Measurements from ENCODE around the gene SEC14L5.

The SEC14L5 gene

DNA sequence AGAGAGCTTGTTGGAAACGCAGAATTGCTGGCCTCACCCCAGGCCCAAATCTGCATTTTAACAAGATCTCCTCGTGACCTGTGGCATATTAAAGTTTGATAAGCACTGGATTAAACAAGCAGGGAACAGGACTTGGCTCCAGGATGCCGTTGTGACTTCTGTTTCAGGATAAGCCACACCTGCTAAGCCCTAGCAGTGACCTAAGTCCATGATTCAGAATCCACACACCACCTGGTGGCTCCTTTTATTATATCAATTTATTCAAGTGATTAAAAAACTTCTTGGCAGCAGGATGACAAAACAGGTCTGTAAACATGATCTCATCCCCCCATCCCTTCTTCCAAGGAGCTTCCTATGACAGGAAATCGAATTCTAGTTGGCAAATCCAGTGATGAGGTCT lies 66.5 kb downstream of the SEC14L5 start:
- no peaks in the 10 kb centered on the region for H3K36me3 ChIP-seq (replicated peaks; ENCODE audit: insufficient read depth, low read length)
- TF ChIP-seq, protein P1, sequence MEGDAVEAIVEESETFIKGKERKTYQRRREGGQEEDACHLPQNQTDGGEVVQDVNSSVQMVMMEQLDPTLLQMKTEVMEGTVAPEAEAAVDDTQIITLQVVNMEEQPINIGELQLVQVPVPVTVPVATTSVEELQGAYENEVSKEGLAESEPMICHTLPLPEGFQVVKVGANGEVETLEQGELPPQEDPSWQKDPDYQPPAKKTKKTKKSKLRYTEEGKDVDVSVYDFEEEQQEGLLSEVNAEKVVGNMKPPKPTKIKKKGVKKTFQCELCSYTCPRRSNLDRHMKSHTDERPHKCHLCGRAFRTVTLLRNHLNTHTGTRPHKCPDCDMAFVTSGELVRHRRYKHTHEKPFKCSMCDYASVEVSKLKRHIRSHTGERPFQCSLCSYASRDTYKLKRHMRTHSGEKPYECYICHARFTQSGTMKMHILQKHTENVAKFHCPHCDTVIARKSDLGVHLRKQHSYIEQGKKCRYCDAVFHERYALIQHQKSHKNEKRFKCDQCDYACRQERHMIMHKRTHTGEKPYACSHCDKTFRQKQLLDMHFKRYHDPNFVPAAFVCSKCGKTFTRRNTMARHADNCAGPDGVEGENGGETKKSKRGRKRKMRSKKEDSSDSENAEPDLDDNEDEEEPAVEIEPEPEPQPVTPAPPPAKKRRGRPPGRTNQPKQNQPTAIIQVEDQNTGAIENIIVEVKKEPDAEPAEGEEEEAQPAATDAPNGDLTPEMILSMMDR (IDR thresholded peaks at IDR 0.05; ENCODE audit: low read length), result peak; percentile 27
- TF ChIP-seq EZH2phosphoT487 (IDR thresholded peaks at IDR 0.05; ENCODE audit: low read length), result no peak
- no peaks in the 10 kb centered on the region for H3F3A ChIP-seq (ENCODE audit: insufficient read depth, low read length)
- no peak overlapping the region for H3K9ac ChIP-seq (ENCODE audit: low read length)
- H3K4me3 ChIP-seq (ENCODE audit: low read length), result no peak overlapping the region
- H4K20me1 ChIP-seq (ENCODE audit: insufficient read depth, low read length), result no peaks in the 10 kb centered on the region
- no peaks in the 10 kb centered on the region for H3K79me2 ChIP-seq (ENCODE audit: low read length)
- H3K4me1 ChIP-seq (ENCODE audit: low read length), result no peaks in the 10 kb centered on the region
- no peak overlapping the region for H3K4me2 ChIP-seq (ENCODE audit: low read depth, low read length)
- H2AFZ ChIP-seq (ENCODE audit: low read length), result no peak overlapping the region
- no peaks in the 10 kb centered on the region for H3K9me3 ChIP-seq (replicated peaks; ENCODE audit: insufficient read depth, low read length)
- DNase-seq, result peak; percentile 55
- peaks cover 41% of the 10 kb centered on the region for H3K27me3 ChIP-seq (replicated peaks; ENCODE audit: insufficient read depth, low read length)
- H3K27ac ChIP-seq (ENCODE audit: low read length), result no peak overlapping the region
- H3K9me2 ChIP-seq (replicated peaks; ENCODE audit: insufficient read depth, low read length), result no peaks in the 10 kb centered on the region

DNA sequence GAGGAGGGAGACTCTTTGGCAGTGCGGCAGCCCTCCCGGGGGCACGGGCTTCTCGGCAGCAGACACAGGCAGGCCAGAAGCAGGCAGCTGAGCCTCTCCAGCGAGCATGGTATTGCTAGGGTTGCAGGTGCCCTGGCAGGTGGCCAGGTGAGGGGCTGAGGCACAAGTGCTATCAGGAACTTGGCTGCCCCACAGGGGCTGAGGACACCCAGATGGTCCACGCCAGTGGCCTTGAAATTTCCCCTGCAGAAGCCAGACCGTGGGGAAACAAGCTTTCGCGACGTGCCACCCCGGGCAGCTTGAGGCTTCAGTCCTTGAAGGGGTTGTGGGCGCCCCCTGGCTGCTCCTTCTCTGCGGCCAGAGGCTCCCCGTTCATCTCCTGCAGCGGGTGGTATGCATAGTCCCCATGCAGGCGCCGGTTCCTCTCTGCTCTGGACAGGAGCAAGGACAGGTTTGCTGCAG lies 67.1 kb downstream of the SEC14L5 start:
- Histone ChIP-seq H3K4me1 (ENCODE audit: low read length) (no peaks in the 10 kb centered on the region), H3K27me3 (replicated peaks; ENCODE audit: insufficient read depth, low read length) (peaks cover 36% of the 10 kb centered on the region), H3K27ac (ENCODE audit: low read length) (no peak overlapping the region), H3F3A (ENCODE audit: insufficient read depth, low read length) (no peaks in the 10 kb centered on the region), H2AFZ (ENCODE audit: low read length) (no peak overlapping the region), H3K9me2 (replicated peaks; ENCODE audit: insufficient read depth, low read length) (no peaks in the 10 kb centered on the region), H3K9me3 (replicated peaks; ENCODE audit: insufficient read depth, low read length) (no peaks in the 10 kb centered on the region), H3K9ac (ENCODE audit: low read length) (no peak overlapping the region), H3K36me3 (replicated peaks; ENCODE audit: insufficient read depth, low read length) (no peaks in the 10 kb centered on the region), H3K4me3 (ENCODE audit: low read length) (no peak overlapping the region), H4K20me1 (ENCODE audit: insufficient read depth, low read length) (no peaks in the 10 kb centered on the region), H3K4me2 (ENCODE audit: low read depth, low read length) (no peak overlapping the region), H3K79me2 (ENCODE audit: low read length) (no peaks in the 10 kb centered on the region)
- no peak for DNase-seq
- TF ChIP-seq, protein P1 (IDR thresholded peaks at IDR 0.05; ENCODE audit: low read length), result 0 out of 2 replicates have a peak, but pooled peaks have one; percentile 8
- no peak for TF ChIP-seq EZH2 (optimal IDR thresholded peaks at IDR 0.05; ENCODE audit: low read depth, low read length)

DNA sequence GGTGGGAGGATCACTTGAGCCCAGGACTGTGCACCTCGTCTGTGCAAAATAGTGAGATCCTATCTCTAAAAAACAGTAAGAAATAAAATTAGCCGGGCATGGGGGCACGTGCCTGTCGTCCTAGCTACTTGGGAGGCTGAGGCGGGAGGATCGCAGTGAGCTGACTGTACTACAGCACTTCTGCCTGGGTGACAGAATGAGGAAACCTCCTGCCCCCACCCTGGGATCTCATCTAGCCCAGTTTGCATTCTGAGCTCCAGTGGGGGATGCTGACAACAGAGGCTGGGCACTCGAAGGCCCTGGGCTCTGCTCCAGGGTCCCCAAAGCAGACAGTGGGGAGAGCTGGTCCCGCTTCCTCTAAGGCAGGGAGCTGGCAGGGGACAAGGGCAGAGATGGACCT lies 68.5 kb downstream of the SEC14L5 start:
- no peak overlapping the region for H3K9ac ChIP-seq (ENCODE audit: low read length)

More for the DNA sequence above, 68.5 kb downstream of the SEC14L5 start:
- no peak overlapping the region for H3K27ac ChIP-seq (ENCODE audit: low read length)
- no peaks in the 10 kb centered on the region for H3F3A ChIP-seq (ENCODE audit: insufficient read depth, low read length)
- H3K9me2 ChIP-seq (replicated peaks; ENCODE audit: insufficient read depth, low read length), result no peaks in the 10 kb centered on the region
- no peak overlapping the region for H2AFZ ChIP-seq (ENCODE audit: low read length)
- DNase-seq, result no peak
- H3K4me3 ChIP-seq (ENCODE audit: low read length), result no peak overlapping the region
- H3K79me2 ChIP-seq (ENCODE audit: low read length), result no peaks in the 10 kb centered on the region
- TF ChIP-seq EZH2phosphoT487 (IDR thresholded peaks at IDR 0.05; ENCODE audit: low read length) (no peak), EZH2 (optimal IDR thresholded peaks at IDR 0.05; ENCODE audit: low read depth, low read length) (no peak)
- TF ChIP-seq, protein P1 (IDR thresholded peaks at IDR 0.05; ENCODE audit: low read length), result no peak
- H3K4me1 ChIP-seq (ENCODE audit: low read length), result no peaks in the 10 kb centered on the region
- no peaks in the 10 kb centered on the region for H4K20me1 ChIP-seq (ENCODE audit: insufficient read depth, low read length)
- H3K36me3 ChIP-seq (replicated peaks; ENCODE audit: insufficient read depth, low read length), result no peaks in the 10 kb centered on the region
- no peaks in the 10 kb centered on the region for H3K9me3 ChIP-seq (replicated peaks; ENCODE audit: insufficient read depth, low read length)
- peaks cover 21% of the 10 kb centered on the region for H3K27me3 ChIP-seq (replicated peaks; ENCODE audit: insufficient read depth, low read length)
- H3K4me2 ChIP-seq (ENCODE audit: low read depth, low read length), result no peak overlapping the region

Measured in MM.1S (cell line).